K562 (cell line): ENCODE results near the gene TREX2. TPM values are rescaled to one million over a fixed set of nuclear protein-coding genes. Genes with fewer than 3 reads are reported as not detected.
A peak's percentile ranks its signal among the peaks of the same experiment; 100 is the strongest.

Experiments used
- ATAC-seq: fragments of 200-7000 bp; cut with Tn5 transposase; 3 replicates; pipeline ENCODE4 v1.9.1; 2020; ENCODE audit warnings: moderate library complexity
- BruUV-seq: library from RNA; stranded (reverse); fragments of 400-500 nt; replicated peaks from 2 replicates; lab custom pipeline; 2021; lab: Mats Ljungman, UMichigan
- CTCF ChIA-PET: fragments of 300-600 bp; formaldehyde crosslinking; extraction: SDS; loops from one replicate; lab custom pipeline; 2021; ENCODE audit warnings: low intra/inter-chr PET ratio; lab: Yijun Ruan, JAX
- POLR2A ChIA-PET: fragments of 300-600, 350-650 bp; sonication (Branson Sonifier 250); formaldehyde crosslinking; extraction: SDS; loops from one replicate; lab custom pipeline; 2021; ENCODE audit warnings: antibody characterized with exemption, inconsistent platforms; lab: Yijun Ruan, JAX
- DNase-seq, 4 experiments: peaks; one replicate each; pipeline versions ENCODE4 v3.0.0 to v3.0.0-alpha.2; 2011 to 2018; ENCODE audit warnings: low spot score in 3 of 4, mixed read lengths in 3 of 4; ENCODE audit errors: extremely low read depth in 1 of 4
- FAIRE-seq: peaks from 2 replicates; lab custom pipeline; 2011; peaks lifted over from hg19 to GRCh38; lab: Jason Lieb, UNC
- H2AFZ ChIP-seq: 2 replicates; pipeline ENCODE4 v1.6.0; 2011; ENCODE audit warnings: low read depth, low read length, control low read depth, inconsistent platforms
- H3K27ac ChIP-seq: fragments of 200-600 bp; 3 replicates; pipeline ENCODE4 v1.8.0; 2011; ENCODE audit warnings: low read depth, mild to moderate bottlenecking, control low read depth, inconsistent platforms, low read length, moderate library complexity, mixed read lengths; ENCODE audit errors: extremely low read depth
- H3K27me3 ChIP-seq, 2 experiments: fragments of 300-600 bp in 1 of 2; 2 replicates in 1 of 2; 3 replicates in 1 of 2; pipeline versions ENCODE4 v1.6.0 to v1.8.0; 2011; ENCODE audit warnings: inconsistent platforms in 2 of 2, low read length in 2 of 2, mild to moderate bottlenecking in 1 of 2, mixed read lengths in 1 of 2, moderate library complexity in 1 of 2; ENCODE audit not compliant: control insufficient read depth in 2 of 2, insufficient read depth in 2 of 2
- H3K36me3 ChIP-seq: fragments of 300-600 bp; 3 replicates; pipeline ENCODE4 v1.8.0; 2011; ENCODE audit warnings: mild to moderate bottlenecking, low read length, inconsistent platforms; ENCODE audit not compliant: control insufficient read depth, insufficient read depth
- H3K4me1 ChIP-seq, 2 experiments: fragments of 200-600 bp in 1 of 2; replicated peaks in 1 of 2; 2 replicates in 1 of 2; 3 replicates in 1 of 2; pipeline versions ENCODE4 v1.5.1 to v1.8.0; 2011; ENCODE audit warnings: inconsistent platforms in 2 of 2, low read length in 2 of 2, mild to moderate bottlenecking in 1 of 2, mixed read lengths in 1 of 2, moderate library complexity in 1 of 2; ENCODE audit not compliant: control insufficient read depth in 2 of 2, insufficient read depth in 2 of 2
- H3K4me2 ChIP-seq: 2 replicates; pipeline ENCODE4 v1.6.1; 2011; ENCODE audit warnings: low read length, control low read depth, inconsistent platforms, mixed read lengths; ENCODE audit not compliant: insufficient read depth
- H3K4me3 ChIP-seq: fragments of 200-600 bp; sonication (generic), shearing (Covaris generic); 2 replicates; pipeline ENCODE4 v1.5.1; 2016; ENCODE audit warnings: control low read depth, inconsistent platforms
- H3K79me2 ChIP-seq: fragments of 200-600 bp; 3 replicates; pipeline ENCODE4 v1.8.0; 2011; ENCODE audit warnings: low read length, inconsistent platforms; ENCODE audit not compliant: control insufficient read depth, insufficient read depth
- H3K9ac ChIP-seq, 2 experiments: 2 replicates each; pipeline versions ENCODE4 v1.6.0 to v1.6.1; 2011; ENCODE audit warnings: low read depth in 2 of 2, low read length in 2 of 2, control low read depth in 1 of 2, inconsistent platforms in 1 of 2, mild to moderate bottlenecking in 1 of 2, mixed read lengths in 1 of 2; ENCODE audit not compliant: insufficient read depth in 1 of 2
- H3K9me1 ChIP-seq: one replicate; pipeline ENCODE4 v1.6.0; 2011; ENCODE audit warnings: inconsistent platforms, mild to moderate bottlenecking, low read length, moderate library complexity; ENCODE audit not compliant: control insufficient read depth, insufficient read depth
- H3K9me3 ChIP-seq: replicated peaks from 2 replicates; pipeline ENCODE4 v1.5.1; 2011; ENCODE audit warnings: low read depth, low read length, inconsistent platforms; ENCODE audit not compliant: control insufficient read depth, insufficient read depth
- H4K20me1 ChIP-seq: replicated peaks from 2 replicates; pipeline ENCODE4 v1.6.1; 2011; ENCODE audit warnings: low read length, inconsistent platforms, mixed read lengths; ENCODE audit not compliant: control insufficient read depth, insufficient read depth
- BCOR ChIP-seq: fragments of 450-650 bp; IDR thresholded peaks from 2 replicates; pipeline ENCODE4 v1.6.1; 2016
- CREBBP ChIP-seq: IDR thresholded peaks from one replicate; pipeline ENCODE4 v1.6.1; 2012; ENCODE audit warnings: low read depth, mild to moderate bottlenecking, control low read depth, inconsistent platforms, low read length
- DIDO1 ChIP-seq: fragments of 450-650 bp; IDR thresholded peaks from 2 replicates; pipeline ENCODE4 v1.6.1; 2016; ENCODE audit warnings: low read depth, missing biosample characterization, missing genetic modification characterization
- RBFOX2 ChIP-seq: fragments of 200-400 bp; formaldehyde crosslinking; IDR thresholded peaks from 2 replicates; pipeline ENCODE4 v1.6.1; 2017; ENCODE audit warnings: low read depth, mild to moderate bottlenecking, low read length, moderate library complexity
- TGIF2 ChIP-seq: sonication (generic); formaldehyde crosslinking; IDR thresholded peaks from 2 replicates; pipeline ENCODE4 v1.8.1; 2022; ENCODE audit warnings: mild to moderate bottlenecking, missing genetic modification reagents, moderate library complexity
- TSC22D4 ChIP-seq: fragments of 450-650 bp; IDR thresholded peaks from 2 replicates; pipeline ENCODE4 v1.6.1; 2016; ENCODE audit warnings: missing genetic modification characterization, missing biosample characterization, control low read depth
- ZNF639 ChIP-seq, 2 experiments: fragments of 200-800 bp in 1 of 2; sonication (Bioruptor generic) in 1 of 2; sonication (generic) in 1 of 2; formaldehyde crosslinking in 1 of 2; IDR thresholded peaks in 1 of 2; conservative IDR thresholded peaks in 1 of 2; 2 replicates each; pipeline versions ENCODE4 v1.5.0 to v1.6.1; 2016 to 2020; ENCODE audit warnings: missing compliant biosample characterization in 1 of 2, missing genetic modification characterization in 1 of 2, missing genetic modification reagents in 1 of 2
- WGBS: fragments of 100-300 bp; shearing (Covaris generic); methylation state at CpG from one replicate; pipeline ENCODE4 v1.1.6; 2016; ENCODE audit warnings: low coverage, mixed read lengths; ENCODE audit not compliant: insufficient coverage; ENCODE audit errors: missing lambda C conversion rate; 5-methylcytosine and 5-hydroxymethylcytosine counted together
- in situ Hi-C: fragments of 300-500 bp; cut with MboI; formaldehyde crosslinking; loops from 4 replicates; pipeline ENCODE4 v1.15.0; 2018; ENCODE audit warnings: inconsistent platforms, mixed read lengths
- intact Hi-C: fragments of 100-400 bp; cut with micrococcal nuclease; formaldehyde crosslinking; loops from 2 replicates; pipeline ENCODE4 v1.14.2; 2022
- polyA plus RNA-seq, 8 experiments: library from polyadenylated mRNA; depleted of rRNA in 4 of 8; stranded (reverse) in 5 of 8; unstranded in 3 of 8; fragments of >200 nt; fragmentation: Nextera tagmentation in 2 of 8; fragmentation: Illumina TruSeq in 1 of 8; extraction: Ambion mirVana in 2 of 8; extraction: Trizol in 1 of 8; gene quantifications; 2 replicates each; pipeline versions ENCODE4 v1.2.1 to v1.2.3, GENCODE V29; 2011 to 2014; ENCODE audit warnings: inconsistent platforms in 1 of 8, missing spikeins in 1 of 8
- total RNA-seq, 7 experiments: library from RNA; depleted of rRNA in 6 of 7; stranded (reverse); fragments of >200 nt in 6 of 7; fragmentation: Illumina TruSeq in 2 of 7; extraction: Trizol in 2 of 7; gene quantifications; 2 replicates each; pipeline versions ENCODE4 v1.2.1 to v1.2.3, GENCODE V29; 2011 to 2021; ENCODE audit warnings: low replicate concordance in 1 of 7

TREX2 gene
- total and polyA plus RNA-seq, 9 of the 15 experiments (the other 6 are each of a cell fraction or from before 2014, with no cell fraction given): 0.07 to 1.5 (median 0.33) TPM; not detected in 2

DNA sequence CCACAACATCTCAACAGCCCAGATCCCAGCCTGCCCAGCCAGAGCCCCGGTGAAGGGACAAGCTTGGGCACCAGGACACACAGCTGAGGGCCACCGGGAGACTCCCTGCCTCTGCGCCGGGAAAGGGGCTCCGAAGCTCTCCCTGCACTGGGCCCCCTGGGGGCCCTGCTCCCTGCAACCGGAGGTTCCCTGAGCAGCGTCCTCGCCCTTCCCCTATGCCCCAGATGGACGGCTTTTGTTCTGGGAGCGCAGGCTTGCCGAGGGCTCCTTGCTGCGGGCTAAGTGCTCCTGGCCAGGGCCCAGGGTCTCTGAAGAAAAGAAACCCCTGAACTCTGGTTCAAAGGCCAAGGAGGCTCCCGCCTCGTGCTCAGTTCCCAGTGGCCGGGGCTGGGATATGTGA, 35.5 kb downstream of the TREX2 start:
- DNase-seq (no peak), ATAC-seq (no peak), FAIRE-seq (no peak)
- Histone ChIP-seq H3K9me1 (no peaks in the 10 kb centered on the region), H3K27ac (no peak overlapping the region), H2AFZ (peak overlapping the region; percentile 93; the same call in 1 of the 2 replicates), H3K4me2 (no peak overlapping the region; the same call in 1 of the 2 replicates), H4K20me1 (no peaks in the 10 kb centered on the region), H3K79me2 (peaks cover 9% of the 10 kb centered on the region), H3K4me3 (no peak overlapping the region), H3K4me1 (peaks cover 12 to 61% of the 10 kb centered on the region in 2 experiments; a peak in 4 of 5 replicates), H3K36me3 (no peaks in the 10 kb centered on the region), H3K9ac (0 out of 4 replicates have a peak overlapping the region, but pooled peaks of 1 of the 2 experiments have one; percentile 61), H3K27me3 (no peaks in the 10 kb centered on the region), H3K9me3 (no peaks in the 10 kb centered on the region)
- in situ Hi-C loops (no loop called here), intact Hi-C loops (no loop called here)
- BruUV-seq: no TSS peak
- TF ChIP-seq TSC22D4 (tag) (no peak), TGIF2 (CRISPR knock-in tag) (no peak), ZNF639 (CRISPR knock-in tag; conservative IDR thresholded peaks at IDR 0.05 in 1 of 2, IDR thresholded peaks at IDR 0.05 in 1 of 2) (no peak), RBFOX2 (no peak), DIDO1 (tag) (no peak), BCOR (no peak), CREBBP (no peak)
- 86% methylated on average over 3 of the region's 15 CpGs for WGBS
- CTCF ChIA-PET: no interaction called here
- POLR2A ChIA-PET: no interaction called here
